HepG2 (cell line): ENCODE data around the gene RHOG. TPM values are rescaled to one million over a fixed set of nuclear protein-coding genes. Genes with fewer than 3 reads are reported as not detected.

Experiments
- ATAC-seq: fragments of 200-7000 bp; cut with Tn5 transposase; 3 replicates; pipeline ENCODE4 v1.9.1; 2020; ENCODE audit warnings: mild to moderate bottlenecking, moderate library complexity
- BruUV-seq: library from RNA; stranded (reverse); fragments of 400-500 nt; replicated peaks from 2 replicates; lab custom pipeline; 2021; lab: Mats Ljungman, UMichigan
- CTCF ChIA-PET: fragments of 300-600 bp; formaldehyde crosslinking; extraction: SDS; loops from one replicate; lab custom pipeline; 2021; ENCODE audit warnings: low total read pairs, inconsistent platforms, low intra/inter-chr PET ratio; lab: Yijun Ruan, JAX
- POLR2A ChIA-PET: fragments of 350-600 bp; sonication (Branson Sonifier 250); formaldehyde crosslinking; loops from one replicate; lab custom pipeline; 2020; ENCODE audit warnings: antibody characterized with exemption, inconsistent platforms; lab: Yijun Ruan, JAX
- DNase-seq: peaks from one replicate; pipeline ENCODE4 v3.0.0-alpha.2; 2015; ENCODE audit warnings: low spot score
- FAIRE-seq: peaks from 3 replicates; lab custom pipeline; 2011; peaks lifted over from hg19 to GRCh38; lab: Jason Lieb, UNC
- H2AFZ ChIP-seq: one replicate; pipeline ENCODE4 v1.6.1; 2011; ENCODE audit warnings: low read length, inconsistent platforms
- H3K27ac ChIP-seq: fragments of 300-600 bp; 3 replicates; pipeline ENCODE4 v1.8.0; 2011; ENCODE audit warnings: mixed run types, mild to moderate bottlenecking, mixed read lengths, low read length, inconsistent platforms; ENCODE audit not compliant: insufficient read depth; ENCODE audit errors: extremely low read length
- H3K27me3 ChIP-seq, 2 experiments: fragments of 200-600 bp in 1 of 2; 2 replicates in 1 of 2; 3 replicates in 1 of 2; pipeline versions ENCODE4 v1.6.0 to v1.8.0; 2011; ENCODE audit warnings: low read length in 2 of 2, mild to moderate bottlenecking in 2 of 2, moderate library complexity in 2 of 2, inconsistent platforms in 1 of 2; ENCODE audit not compliant: insufficient read depth in 2 of 2, control insufficient read depth in 1 of 2
- H3K36me3 ChIP-seq, 2 experiments: fragments of 200-600 bp in 1 of 2; replicated peaks in 1 of 2; 2 replicates in 1 of 2; 3 replicates in 1 of 2; pipeline versions ENCODE4 v1.5.1 to v1.8.0; 2011; ENCODE audit warnings: low read length in 2 of 2, inconsistent platforms in 1 of 2; ENCODE audit not compliant: insufficient read depth in 2 of 2, control insufficient read depth in 1 of 2
- H3K4me1 ChIP-seq: 2 replicates; pipeline ENCODE4 v1.5.1; 2012; ENCODE audit warnings: low read length, inconsistent platforms; ENCODE audit not compliant: insufficient read depth
- H3K4me2 ChIP-seq: 2 replicates; pipeline ENCODE4 v1.6.0; 2011; ENCODE audit warnings: low read depth, low read length, inconsistent platforms
- H3K4me3 ChIP-seq, 3 experiments: fragments of 200-600 bp in 1 of 3; sonication (generic), shearing (Covaris generic) in 1 of 3; replicated peaks in 1 of 3; 2 replicates each; pipeline ENCODE4 v1.5.1; 2011 to 2016; ENCODE audit warnings: low read length in 3 of 3, inconsistent platforms in 2 of 3, low read depth in 2 of 3, mild to moderate bottlenecking in 2 of 3, control low read depth in 1 of 3, mixed read lengths in 1 of 3; ENCODE audit not compliant: insufficient read depth in 1 of 3
- H3K79me2 ChIP-seq: one replicate; pipeline ENCODE4 v1.6.1; 2011; ENCODE audit warnings: low read length, inconsistent platforms; ENCODE audit not compliant: insufficient read depth
- H3K9ac ChIP-seq: 2 replicates; pipeline ENCODE4 v1.6.0; 2011; ENCODE audit warnings: mild to moderate bottlenecking, low read depth, low read length, inconsistent platforms; ENCODE audit not compliant: insufficient read depth
- H3K9me3 ChIP-seq: 2 replicates; pipeline ENCODE4 v1.5.1; 2012; ENCODE audit warnings: mild to moderate bottlenecking, low read length
- H4K20me1 ChIP-seq: 2 replicates; pipeline ENCODE4 v1.6.0; 2011; ENCODE audit warnings: inconsistent platforms, mild to moderate bottlenecking, low read length, moderate library complexity; ENCODE audit not compliant: insufficient read depth
- AHDC1 ChIP-seq: sonication (generic); formaldehyde crosslinking; IDR thresholded peaks from 2 replicates; pipeline ENCODE4 v1.5.1; 2020; ENCODE audit warnings: mild to moderate bottlenecking, missing genetic modification reagents, borderline replicate concordance
- DMAP1 ChIP-seq: IDR thresholded peaks from 2 replicates; pipeline ENCODE4 v1.6.1; 2016
- FOSL1 ChIP-seq: sonication (generic); formaldehyde crosslinking; IDR thresholded peaks from 2 replicates; pipeline ENCODE4 v1.9.0; 2021; ENCODE audit warnings: missing genetic modification reagents, borderline replicate concordance
- FOXO4 ChIP-seq: sonication (generic); formaldehyde crosslinking; conservative IDR thresholded peaks from 2 replicates; pipeline ENCODE4 v1.8.1; 2023; ENCODE audit warnings: missing genetic modification reagents
- IRF1 ChIP-seq: sonication (generic); formaldehyde crosslinking; IDR thresholded peaks from 2 replicates; pipeline ENCODE4 v1.4.0; 2020; ENCODE audit warnings: low read depth, mild to moderate bottlenecking, missing genetic modification reagents
- NR2C2 ChIP-seq: sonication (generic); formaldehyde crosslinking; IDR thresholded peaks from 2 replicates; pipeline ENCODE4 v1.4.0; 2020; ENCODE audit warnings: missing genetic modification reagents, mild to moderate bottlenecking, moderate library complexity, borderline replicate concordance
- SNRNP70 ChIP-seq: fragments of 200-400 bp; formaldehyde crosslinking; IDR thresholded peaks from 2 replicates; pipeline ENCODE4 v1.6.1; 2017; ENCODE audit warnings: mild to moderate bottlenecking, low read depth, low read length, moderate library complexity
- ZNF615 ChIP-seq: sonication (generic); formaldehyde crosslinking; IDR thresholded peaks from 2 replicates; pipeline ENCODE4 v1.5.0; 2020; ENCODE audit warnings: mild to moderate bottlenecking, missing genetic modification reagents, borderline replicate concordance
- ZNF720 ChIP-seq: sonication (generic); formaldehyde crosslinking; IDR thresholded peaks from 2 replicates; pipeline ENCODE4 v1.4.0; 2020; ENCODE audit warnings: missing genetic modification reagents
- ZNF768 ChIP-seq: sonication (generic); formaldehyde crosslinking; IDR thresholded peaks from 2 replicates; pipeline ENCODE4 v1.4.0; 2020; ENCODE audit warnings: missing genetic modification reagents
- WGBS: methylation state at CpG from one replicate; pipeline ENCODE4 v1.1.6; 2017; ENCODE audit warnings: low lambda C conversion rate; 5-methylcytosine and 5-hydroxymethylcytosine counted together
- in situ Hi-C: cut with HindIII; loops from 2 replicates; pipeline ENCODE4 v1.10.0; 2017; ENCODE audit warnings: low pct_unique_long_range_greater_than_20kb; ENCODE audit not compliant: extremely low pct_ligation_motif_present
- intact Hi-C: fragments of 100-400 bp; cut with micrococcal nuclease; formaldehyde crosslinking; loops from one replicate; pipeline ENCODE4 v1.10.0; 2022; ENCODE audit not compliant: unreplicated experiment
- polyA plus RNA-seq, 8 experiments: library from polyadenylated mRNA; depleted of rRNA in 3 of 8; stranded (reverse) in 7 of 8; unstranded in 1 of 8; fragments of >200 nt; fragmentation: Illumina TruSeq in 4 of 8; extraction: Trizol in 4 of 8; gene quantifications; 2 replicates each; pipeline versions ENCODE4 v1.2.1 to v1.2.3, GENCODE V29; 2011 to 2016; ENCODE audit warnings: low read depth in 4 of 8, missing spikeins in 1 of 8, mixed read lengths in 1 of 8; ENCODE audit not compliant: insufficient read depth in 1 of 8
- total RNA-seq, 5 experiments: library from RNA; depleted of rRNA; stranded (reverse); fragments of >200 nt; fragmentation: Illumina TruSeq; extraction: Trizol; gene quantifications; 2 replicates each; pipeline ENCODE4 v1.2.3, GENCODE V29; 2016; ENCODE audit warnings: low read depth in 1 of 5

RHOG gene
- total and polyA plus RNA-seq, 2 of the 13 experiments (the other 11 are each of a cell fraction or from before 2014, with no cell fraction given): 7.7 to 23.4 TPM

DNA sequence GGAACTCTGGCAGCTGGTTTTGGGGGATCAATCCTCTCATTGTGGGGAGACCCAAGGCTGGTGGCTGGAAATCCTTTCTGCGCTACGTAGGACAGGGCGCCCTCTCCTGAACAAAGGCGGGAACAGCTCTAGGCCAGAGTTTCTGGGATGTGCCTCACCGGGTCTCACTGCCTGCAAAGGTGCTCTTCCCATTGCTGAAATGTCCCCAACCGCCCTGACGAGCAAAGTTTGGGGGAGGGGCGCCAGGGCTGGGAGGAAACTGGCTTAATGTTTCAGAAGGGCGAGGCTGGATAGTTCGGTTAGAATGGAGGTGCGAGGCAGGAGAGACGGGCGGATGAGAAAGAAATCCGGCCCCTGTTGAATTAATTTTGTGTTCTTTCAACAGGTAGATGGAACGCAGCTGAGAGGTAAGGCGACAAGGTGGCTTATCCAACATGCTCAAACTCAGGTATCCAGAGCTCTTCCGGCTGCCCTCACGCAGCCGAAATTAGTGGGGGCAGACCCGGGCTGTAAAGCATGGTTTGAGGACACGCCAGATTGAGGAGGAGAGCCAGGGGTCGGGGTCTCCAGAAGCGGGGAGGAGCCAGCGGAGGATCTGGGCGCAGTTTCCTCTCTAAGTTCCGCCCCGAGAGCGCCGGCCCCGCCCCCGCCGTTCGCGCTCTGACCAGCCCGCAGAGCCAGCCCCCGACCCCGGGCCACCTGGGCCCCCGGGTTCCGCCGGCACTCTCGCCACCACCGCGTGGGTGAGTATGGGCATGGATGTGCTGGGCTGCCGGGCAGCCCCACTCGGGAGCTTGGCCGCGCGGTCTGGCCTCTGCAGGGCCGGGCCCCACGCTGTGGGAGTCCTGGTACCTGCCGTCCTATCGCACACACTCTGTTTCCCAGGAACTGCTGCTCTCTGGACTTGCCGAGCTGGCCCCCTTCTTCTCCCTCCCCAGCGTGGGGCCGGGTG lies 32.6 kb downstream of the RHOG start, which contains the start of gene PGAP2:
Gene PGAP2 (plus strand): TSS at position 652 of the 952 bp plus-strand sequence. CDS start 2,700 bp downstream, outside the sequence.
- peak within 1 kb of the TSS; percentile 65 for H3K9ac ChIP-seq
- H2AFZ ChIP-seq: peak within 1 kb of the TSS; percentile 60
- intact Hi-C loops (loop anchor here (1.0 to 2.0 kb wide), 3 partner anchors 33 to 264 kb away; partner anchors contain the start of gene RHOG), in situ Hi-C loops (no loop called here)
- H3K4me2 ChIP-seq: peak within 1 kb of the TSS; percentile 88
- CTCF ChIA-PET: interaction anchor here (1.2 kb wide), 1 partner anchor 10 kb away, joined by 3 read pairs; the partner anchor contains the start of gene NUP98
- no peaks in the 10 kb centered on the region for H3K9me3 ChIP-seq
- WGBS: 2% methylated on average over 20 of the region's 55 CpGs
- POLR2A ChIA-PET: interaction anchor here (0.6 to 2.5 kb wide), 8 partner anchors 10 to 47 kb away, joined by 3 to 35 read pairs (median 6); partner anchors contain the start of genes NUP98, RHOG and STIM1
- peak within 1 kb of the TSS; percentile 68 to 96 (median 84) for H3K4me3 ChIP-seq
- peak; percentile 42 for FAIRE-seq
- peak; percentile 89 for ATAC-seq
- peak; percentile 61 for DNase-seq
- peak within 1 kb of the TSS; percentile 48 for H3K27ac ChIP-seq
- no peaks in the 10 kb centered on the region; a peak in 1 of 5 replicates for H3K27me3 ChIP-seq
- BruUV-seq: no TSS peak
- H3K36me3 ChIP-seq: peaks cover 0 to 3% of the 10 kb centered on the region in 2 experiments; a peak in 2 of 5 replicates
- peaks cover 19% of the 10 kb centered on the region for H3K4me1 ChIP-seq
- H4K20me1 ChIP-seq: no peaks in the 10 kb centered on the region
- H3K79me2 ChIP-seq: no peaks in the 10 kb centered on the region
- TF ChIP-seq ZNF768 (CRISPR knock-in tag): peak; percentile 36; the same call in 1 of the 2 replicates
- peak; percentile 12; the same call in 1 of the 2 replicates for TF ChIP-seq DMAP1 (CRISPR knock-in tag)
- TF ChIP-seq NR2C2 (CRISPR knock-in tag): no peak
- TF ChIP-seq SNRNP70: no peak
- no peak for TF ChIP-seq ZNF615
- no peak for TF ChIP-seq IRF1 (CRISPR knock-in tag)
- no peak for TF ChIP-seq FOSL1
- no peak for TF ChIP-seq AHDC1
- no peak for TF ChIP-seq FOXO4
- TF ChIP-seq ZNF720: no peak
